NCI-H146 treated with DMSO at 0.1 percent for 48 hours (cell line): Measurements from ENCODE around the gene IFNA13.

ENCODE experiments used
- DNase-seq: peaks from one replicate; lab custom pipeline; 2025; ENCODE audit not compliant: unreplicated experiment; lab: John Stamatoyannopoulos, UW

IFNA13 gene

GRCh38 chr9:21357479-21358460 is 10.1 kb downstream of the IFNA13 start:
- no peak for DNase-seq

- DNase-seq = no peak
Measured at GRCh38 chr9:21350787-21351186, 17.1 kb downstream of the IFNA13 start, which contains the start of gene IFNA6. Gene IFNA6, minus strand, starts transcription at chr9:21350887. Its CDS starts 0 bp downstream, at chr9:21350887.

- no peak for DNase-seq
Measured at GRCh38 chr9:21348430-21348970, 19.4 kb downstream of the IFNA13 start.

- no peak for DNase-seq
Measured at GRCh38 chr9:21340735-21341134, 27.1 kb downstream of the IFNA13 start.

GRCh38 chr9:21336457-21336856 is 31.4 kb downstream of the IFNA13 start:
- no peak for DNase-seq

GRCh38 chr9:21334701-21335632 is 32.9 kb downstream of the IFNA13 start, which contains the start of gene KLHL9:
Gene KLHL9, minus strand, starts transcription at chr9:21335404. Its CDS starts 545 bp downstream, at chr9:21334859.
- peak; percentile 81 for DNase-seq

- DNase-seq = no peak
Measured at GRCh38 chr9:21333226-21333625, 34.6 kb downstream of the IFNA13 start.

GRCh38 chr9:21331676-21332402 is 36.0 kb downstream of the IFNA13 start:
- no peak for DNase-seq

GRCh38 chr9:21326526-21327139 is 41.2 kb downstream of the IFNA13 start:
- DNase-seq = peak; percentile 25

- no peak for DNase-seq
Measured at GRCh38 chr9:21324047-21324446, 43.8 kb downstream of the IFNA13 start.

- DNase-seq = peak; percentile 63
Measured at GRCh38 chr9:21322911-21323461, 44.9 kb downstream of the IFNA13 start.

- DNase-seq = no peak
Measured at GRCh38 chr9:21320465-21320864, 47.4 kb downstream of the IFNA13 start.

- DNase-seq = peak; percentile 51
Measured at GRCh38 chr9:21317956-21318923, 49.6 kb downstream of the IFNA13 start.
